Erythroblast (primary cell): ENCODE measurements around the gene C3.
A peak's percentile ranks its signal among the peaks of the same experiment; 100 is the strongest.
"Not testable (repeated sequence)": the region's sequence is repeated elsewhere in the genome, so short reads cannot be mapped to it uniquely, and the experiment has no call there.

Experiments
- DNase-seq, 2 experiments: peaks; one replicate each; lab custom pipeline; 2025; lab: John Stamatoyannopoulos, UW
- GATA1 ChIP-seq: IDR thresholded peaks from 2 replicates; pipeline ENCODE4 v1.6.1; 2011; ENCODE audit warnings: low read depth, mild to moderate bottlenecking, control low read depth, low read length, moderate library complexity
- POLR2A ChIP-seq: IDR thresholded peaks from 2 replicates; pipeline ENCODE4 v1.6.1; 2011; ENCODE audit warnings: mild to moderate bottlenecking, low read length

The C3 gene

GRCh38 chr19:6651965-6652804 lies 68.3 kb downstream of the C3 start:
- no peak for DNase-seq
- TF ChIP-seq POLR2A (no peak), GATA1 (no peak)

GRCh38 chr19:6649185-6649584 lies 71.3 kb downstream of the C3 start:
- DNase-seq: no peak
- no peak for TF ChIP-seq POLR2A
- TF ChIP-seq GATA1: no peak

- DNase-seq: no peak
- no peak for TF ChIP-seq POLR2A
- no peak for TF ChIP-seq GATA1
Observed at GRCh38 chr19:6648141-6648715, 72.2 kb downstream of the C3 start.

GRCh38 chr19:6644796-6645195 lies 75.7 kb downstream of the C3 start:
- TF ChIP-seq POLR2A (no peak), GATA1 (no peak)
- no peak for DNase-seq

GRCh38 chr19:6640333-6640732 lies 80.1 kb downstream of the C3 start:
- DNase-seq: not testable (repeated sequence)

- TF ChIP-seq GATA1: no peak
- TF ChIP-seq POLR2A: no peak
- peak in 1 of 2 experiments; percentile 13 for DNase-seq
Observed at GRCh38 chr19:6639439-6639838, 81.0 kb downstream of the C3 start.

- DNase-seq: not testable (repeated sequence)
Observed at GRCh38 chr19:6633456-6633813, 87.0 kb downstream of the C3 start.

GRCh38 chr19:6632747-6633455 lies 87.5 kb downstream of the C3 start:
- DNase-seq: peak; percentile 68

- peak; percentile 72 to 86 for DNase-seq
- TF ChIP-seq GATA1 (no peak), POLR2A (no peak)
Observed at GRCh38 chr19:6632002-6632621, 88.3 kb downstream of the C3 start.
